Urinary bladder (tissue), 4 donors: ENCODE results near the gene ODR4. TPM values are rescaled to one million over a fixed set of nuclear protein-coding genes. Genes with fewer than 3 reads are reported as not detected.
"Not testable (repeated sequence)": the region's sequence is repeated elsewhere in the genome, so short reads cannot be mapped to it uniquely, and the experiment has no call there.

Experiments
- DNase-seq: peaks from one replicate; pipeline ENCODE4 v3.0.0-alpha.2; 2015; ENCODE audit errors: extremely low spot score
- H3K27ac ChIP-seq: one replicate; pipeline ENCODE4 v1.5.1; 2013; ENCODE audit warnings: low read depth, mild to moderate bottlenecking, moderate library complexity
- H3K36me3 ChIP-seq: one replicate; pipeline ENCODE4 v1.6.1; 2013; ENCODE audit warnings: mild to moderate bottlenecking, moderate library complexity; ENCODE audit not compliant: insufficient read depth
- H3K4me1 ChIP-seq: one replicate; pipeline ENCODE4 v1.6.1; 2013; ENCODE audit warnings: mild to moderate bottlenecking, moderate library complexity; ENCODE audit not compliant: insufficient read depth
- H3K4me3 ChIP-seq: one replicate; pipeline ENCODE4 v1.5.1; 2013; ENCODE audit warnings: low read depth, low read length
- WGBS: extraction: QIAGEN DNeasy Blood & Tissue Kit; methylation state at CpG from one replicate; pipeline ENCODE4 v1.1.7; 2013; 5-methylcytosine and 5-hydroxymethylcytosine counted together
- polyA plus RNA-seq: library from polyadenylated mRNA; stranded (reverse); fragments of 200-250 nt; gene quantifications from one replicate; pipeline ENCODE4 v1.2.3, GENCODE V29; 2013
- total RNA-seq: library from RNA; depleted of rRNA; stranded (reverse); fragments of >200 nt; gene quantifications from one replicate; pipeline ENCODE4 v1.2.3, GENCODE V29; 2014
- donor health status: healthy with polysubstance abuse.
- donor health status: healthy.

ODR4 gene
- total and polyA plus RNA-seq, 2 donors = 11.1 to 57.1 TPM

DNA sequence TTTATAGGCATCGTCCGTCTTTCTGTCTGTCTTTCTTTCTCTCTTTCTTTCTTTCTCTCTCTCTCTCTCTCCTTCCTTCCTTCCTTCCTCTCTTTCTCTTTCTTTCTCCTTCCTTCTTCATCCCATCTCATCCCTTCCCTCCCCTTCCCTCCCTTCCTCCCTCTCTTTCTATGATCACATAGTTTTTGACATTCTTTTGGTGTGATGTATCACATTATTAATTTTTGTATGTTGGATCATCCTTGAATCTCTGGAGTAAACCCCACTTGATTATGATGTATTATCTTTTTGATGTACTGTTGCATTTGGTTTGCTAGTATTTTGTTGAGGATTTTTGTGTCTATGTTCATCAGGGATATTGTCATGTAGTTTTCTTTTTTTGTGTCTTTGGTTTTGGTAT, 25.8 kb downstream of the ODR4 start:
- WGBS = 90% methylated on average over 2 of the region's 2 CpGs
- H3K36me3 ChIP-seq = not testable (repeated sequence)

DNA sequence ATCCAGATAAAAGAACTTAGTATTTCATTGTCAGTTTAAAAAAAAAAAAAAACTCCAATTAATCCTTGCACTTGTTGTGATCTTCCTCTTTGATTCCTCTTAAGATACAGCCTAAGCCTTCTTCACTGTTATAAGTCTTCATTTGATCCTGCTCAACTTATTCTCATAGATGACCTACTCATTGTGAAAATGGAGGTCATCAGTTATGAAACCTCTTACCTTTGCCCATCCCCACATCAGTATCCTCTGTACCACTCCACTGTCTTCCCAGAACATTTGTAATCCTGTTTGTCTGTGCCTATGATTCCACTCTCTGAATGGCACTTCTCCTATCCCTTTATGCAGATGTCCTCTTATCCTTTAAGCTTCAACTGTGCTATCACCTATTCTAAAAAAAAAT, 28.0 kb downstream of the ODR4 start:
- Histone ChIP-seq H3K27ac (no peak overlapping the region), H3K36me3 (peaks cover 2% of the 10 kb centered on the region), H3K4me3 (no peak overlapping the region), H3K4me1 (no peaks in the 10 kb centered on the region)
- DNase-seq = no peak

More for the DNA sequence above, 25.8 kb downstream of the ODR4 start:
- H3K27ac ChIP-seq, H3K4me3 ChIP-seq, H3K4me1 ChIP-seq, DNase-seq: not testable (repeated sequence)

DNA sequence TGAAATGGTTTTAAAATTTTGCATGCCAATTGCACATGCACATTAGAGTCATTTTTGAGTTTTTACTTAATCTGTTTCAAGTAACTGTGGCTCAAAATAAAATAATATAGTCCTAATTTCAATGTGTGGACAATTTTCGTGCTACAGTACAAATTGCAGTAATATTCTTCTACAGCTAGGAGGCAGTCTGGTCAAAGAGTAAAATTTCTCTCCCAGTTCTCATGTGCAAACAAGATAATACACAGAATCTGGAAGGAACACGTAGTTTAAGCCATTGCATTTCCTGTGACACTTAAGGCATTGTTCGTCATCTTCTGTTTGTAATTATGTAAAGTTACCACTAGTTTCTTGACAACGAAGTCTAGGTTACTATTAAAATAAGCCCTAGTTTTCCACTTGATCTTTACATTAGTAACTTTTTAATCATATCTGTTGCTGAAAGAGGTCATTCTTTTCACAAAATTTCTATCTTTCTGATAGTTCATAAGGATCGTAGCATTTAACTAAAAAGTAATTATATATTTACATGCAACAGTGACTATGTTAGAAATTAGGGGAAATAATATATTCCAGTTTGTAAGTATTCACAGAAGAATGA, 28.9 kb downstream of the ODR4 start:
- no peaks in the 10 kb centered on the region for H3K4me1 ChIP-seq
- no peak overlapping the region for H3K4me3 ChIP-seq
- no peak overlapping the region for H3K27ac ChIP-seq
- H3K36me3 ChIP-seq = peaks cover 2% of the 10 kb centered on the region
- DNase-seq = peak; percentile 26
- WGBS = 43% methylated on average over 5 of the region's 5 CpGs

DNA sequence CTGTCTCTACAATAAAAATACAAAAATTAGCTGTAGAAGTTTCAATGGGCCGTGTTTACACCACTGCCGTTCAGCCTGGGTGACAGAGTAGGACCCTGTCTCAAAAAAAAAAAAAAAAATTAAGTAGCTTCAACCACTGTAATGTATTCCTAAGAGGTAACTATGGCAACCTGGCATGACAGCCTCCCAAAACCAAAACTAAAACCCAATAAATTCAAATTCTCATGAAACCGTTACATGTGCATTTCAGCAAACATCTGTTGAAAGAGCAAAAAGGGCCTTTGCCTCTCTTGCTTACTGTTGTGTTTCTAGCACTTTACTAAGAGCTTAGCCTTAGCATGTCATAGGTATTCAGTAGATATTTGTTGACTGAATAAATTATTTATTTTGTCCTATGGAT, 33.5 kb downstream of the ODR4 start:
- Histone ChIP-seq H3K4me1 (no peaks in the 10 kb centered on the region), H3K4me3 (no peak overlapping the region), H3K36me3 (no peaks in the 10 kb centered on the region), H3K27ac (no peak overlapping the region)
- 77% methylated on average over 3 of the region's 3 CpGs for WGBS
- DNase-seq = no peak

DNA sequence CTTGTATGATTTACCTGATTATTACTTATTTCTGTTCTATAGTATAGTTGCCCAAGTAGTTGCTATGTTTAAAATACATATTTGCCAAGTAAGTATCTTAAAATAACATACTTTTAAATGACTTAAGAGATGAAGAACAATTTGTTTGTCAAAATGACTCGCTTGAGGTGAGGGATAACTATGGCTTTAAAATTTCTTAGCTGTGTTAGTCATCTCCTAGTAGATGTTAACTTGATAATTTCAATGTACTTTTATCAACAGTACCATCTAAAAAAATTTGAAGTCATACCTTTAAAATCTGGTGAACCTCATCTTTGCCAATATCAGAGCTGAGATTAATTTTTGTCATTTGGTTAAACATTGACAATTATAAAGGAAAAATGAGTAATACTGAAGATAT, 37.7 kb downstream of the ODR4 start:
- DNase-seq = no peak
- Histone ChIP-seq H3K4me3 (no peak overlapping the region), H3K36me3 (no peaks in the 10 kb centered on the region), H3K4me1 (no peaks in the 10 kb centered on the region), H3K27ac (no peak overlapping the region)
- WGBS = 84% methylated on average over 1 of the region's 1 CpG

DNA sequence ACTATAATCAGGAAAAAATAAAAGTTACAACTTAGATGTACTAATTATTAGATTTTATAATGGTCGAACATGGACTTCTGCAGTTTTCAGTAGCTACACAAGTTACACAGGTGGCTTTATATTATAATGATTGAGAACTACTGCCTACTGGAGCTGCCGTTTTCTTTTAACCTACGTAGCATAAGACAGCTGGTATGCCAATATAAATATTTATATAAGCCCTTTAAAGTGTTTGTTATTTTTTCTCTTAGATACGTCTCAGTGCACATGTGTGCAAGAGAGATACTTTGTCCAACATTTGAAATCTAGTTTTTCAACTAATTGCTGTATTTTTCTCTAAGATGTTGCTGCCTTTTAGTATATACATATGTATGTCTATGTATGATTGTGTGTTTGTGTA, 42.9 kb downstream of the ODR4 start:
- Histone ChIP-seq H3K4me3 (no peak overlapping the region), H3K27ac (no peak overlapping the region), H3K36me3 (no peaks in the 10 kb centered on the region), H3K4me1 (no peaks in the 10 kb centered on the region)
- WGBS = 52% methylated on average over 4 of the region's 4 CpGs
- no peak for DNase-seq

DNA sequence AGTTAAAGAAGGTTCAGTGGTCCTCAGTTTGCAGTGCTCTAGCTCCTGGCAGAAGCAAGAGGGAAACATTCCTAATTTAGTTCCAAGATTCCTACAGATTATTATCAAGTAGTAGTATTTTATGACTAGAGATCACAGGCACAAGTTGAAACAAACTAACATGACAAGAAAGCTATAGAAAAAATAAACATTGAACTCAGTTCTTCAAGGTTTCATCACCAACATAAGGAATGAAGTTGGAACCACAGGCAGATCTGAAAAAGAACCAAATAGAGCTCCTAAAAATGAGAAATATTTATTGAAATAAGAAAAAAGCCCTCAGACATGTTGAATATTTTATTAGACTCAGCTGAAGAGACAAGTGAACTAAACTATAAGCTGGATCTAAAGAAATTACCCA, 44.7 kb downstream of the ODR4 start:
- no peak overlapping the region for H3K4me3 ChIP-seq
- DNase-seq = no peak
- H3K27ac ChIP-seq = no peak overlapping the region
- H3K4me1 ChIP-seq = no peaks in the 10 kb centered on the region
- H3K36me3 ChIP-seq = no peaks in the 10 kb centered on the region

DNA sequence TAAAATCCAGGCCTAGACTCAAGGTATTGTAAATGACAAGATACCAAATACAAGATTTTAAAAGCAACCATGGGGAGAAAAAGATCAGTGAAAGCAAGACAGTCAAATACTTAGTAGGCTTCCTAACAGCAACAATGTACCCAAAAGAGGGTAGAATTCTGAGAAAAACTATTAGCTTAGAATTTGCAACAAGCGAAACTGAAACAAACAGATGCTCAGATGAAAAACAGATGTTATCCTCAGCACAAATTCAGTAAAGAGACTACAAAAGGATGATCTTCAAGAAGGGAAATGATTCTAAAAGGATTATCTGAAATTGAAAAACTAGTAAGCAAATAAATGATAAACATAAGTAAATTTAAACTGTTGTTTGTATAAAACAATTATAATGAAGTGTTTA, 45.3 kb downstream of the ODR4 start:
- no peak for DNase-seq
- H3K27ac ChIP-seq = no peak overlapping the region
- H3K36me3 ChIP-seq = no peaks in the 10 kb centered on the region
- H3K4me1 ChIP-seq = no peaks in the 10 kb centered on the region
- H3K4me3 ChIP-seq = no peak overlapping the region
- WGBS = 62% methylated on average over 1 of the region's 1 CpG

DNA sequence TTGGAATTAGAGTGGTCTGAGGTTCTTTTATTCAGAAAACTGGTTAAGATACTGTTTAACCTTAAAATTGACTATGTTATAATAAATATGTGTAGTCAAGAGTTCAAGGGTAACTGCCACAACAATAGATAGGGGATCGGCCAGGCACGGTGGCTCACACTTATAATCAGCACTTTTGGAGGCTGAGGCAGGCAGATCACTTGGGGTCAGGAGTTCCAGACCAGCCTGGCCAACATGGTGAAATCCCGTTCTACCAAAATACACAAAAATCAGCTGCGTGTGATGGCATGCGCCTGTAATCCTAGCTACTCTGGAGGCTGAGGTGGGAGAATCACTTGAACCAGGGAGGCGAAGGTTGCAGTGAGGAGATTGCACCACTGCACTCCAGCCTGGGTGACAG, 45.8 kb downstream of the ODR4 start:
- Histone ChIP-seq H3K27ac (peak overlapping the region; percentile 32), H3K4me3 (no peak overlapping the region), H3K4me1 (no peaks in the 10 kb centered on the region), H3K36me3 (no peaks in the 10 kb centered on the region)
- WGBS = 85% methylated on average over 6 of the region's 6 CpGs
- no peak for DNase-seq

DNA sequence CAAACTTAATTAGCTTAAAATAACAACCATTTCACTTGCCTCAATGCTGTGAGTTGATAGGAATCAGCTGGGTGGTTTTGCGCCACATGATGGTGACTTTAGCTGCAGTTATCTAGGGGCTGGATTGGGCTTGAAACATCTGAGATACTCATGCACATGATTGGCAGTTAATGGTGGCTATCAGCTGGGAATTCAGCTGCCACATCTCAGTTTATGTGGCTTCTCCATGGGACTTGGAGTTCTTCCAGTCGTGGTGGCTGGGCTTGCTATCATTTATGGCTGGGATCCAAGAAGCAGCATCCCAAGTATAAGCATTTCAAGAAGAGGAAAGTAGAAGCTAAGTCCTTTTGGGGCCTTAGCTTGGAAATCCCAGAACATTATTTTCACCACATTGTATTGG, 48.9 kb downstream of the ODR4 start:
- Histone ChIP-seq H3K4me3 (no peak overlapping the region), H3K4me1 (no peaks in the 10 kb centered on the region), H3K36me3 (peaks cover 2% of the 10 kb centered on the region), H3K27ac (no peak overlapping the region)
- no peak for DNase-seq
- WGBS = 45% methylated on average over 2 of the region's 2 CpGs

DNA sequence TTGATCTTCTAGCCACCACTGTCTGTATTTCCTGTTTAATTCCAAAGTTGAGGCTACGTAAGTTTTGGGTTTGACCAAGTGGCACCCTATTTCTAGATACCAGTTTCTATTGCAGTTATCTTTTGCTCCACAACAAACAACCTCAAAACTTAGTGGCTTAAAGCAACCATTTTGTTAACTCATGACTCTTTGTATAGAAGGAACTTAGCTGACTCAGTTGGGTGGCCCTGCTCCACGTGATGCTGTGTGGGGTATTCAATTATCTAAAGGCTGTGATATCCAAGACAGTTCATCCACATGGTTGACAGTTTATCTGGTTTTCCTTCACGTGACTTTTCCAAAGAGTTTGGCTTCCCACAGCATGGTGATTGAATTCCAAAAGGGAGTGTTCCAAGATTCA, 50.5 kb downstream of the ODR4 start:
- WGBS = 84% methylated on average over 3 of the region's 3 CpGs
- Histone ChIP-seq H3K36me3 (peaks cover 2% of the 10 kb centered on the region), H3K4me3 (no peak overlapping the region), H3K4me1 (no peaks in the 10 kb centered on the region), H3K27ac (no peak overlapping the region)
- DNase-seq = no peak

DNA sequence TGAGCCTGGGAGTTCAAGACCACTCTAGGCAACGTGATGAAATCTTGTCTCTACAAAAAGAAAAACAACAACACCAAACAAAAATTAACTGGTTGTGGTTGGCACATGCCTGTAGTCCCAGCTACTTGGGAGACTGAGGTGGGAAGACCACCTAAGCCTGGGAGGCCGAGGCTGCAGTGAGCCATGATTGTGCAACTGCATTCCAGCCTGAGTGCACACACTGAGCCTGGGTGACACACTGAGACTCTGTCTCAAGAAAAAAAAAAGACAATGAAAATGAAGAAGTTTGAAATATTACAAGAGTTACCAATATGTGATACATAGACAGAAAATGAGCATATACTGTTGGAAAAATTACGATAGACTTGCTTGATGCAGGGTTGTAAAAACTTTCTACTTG, 53.4 kb downstream of the ODR4 start:
- Histone ChIP-seq H3K4me3 (no peak overlapping the region), H3K27ac (no peak overlapping the region), H3K4me1 (no peaks in the 10 kb centered on the region), H3K36me3 (peaks cover 2% of the 10 kb centered on the region)
- no peak for DNase-seq
- 89% methylated on average over 3 of the region's 3 CpGs for WGBS

DNA sequence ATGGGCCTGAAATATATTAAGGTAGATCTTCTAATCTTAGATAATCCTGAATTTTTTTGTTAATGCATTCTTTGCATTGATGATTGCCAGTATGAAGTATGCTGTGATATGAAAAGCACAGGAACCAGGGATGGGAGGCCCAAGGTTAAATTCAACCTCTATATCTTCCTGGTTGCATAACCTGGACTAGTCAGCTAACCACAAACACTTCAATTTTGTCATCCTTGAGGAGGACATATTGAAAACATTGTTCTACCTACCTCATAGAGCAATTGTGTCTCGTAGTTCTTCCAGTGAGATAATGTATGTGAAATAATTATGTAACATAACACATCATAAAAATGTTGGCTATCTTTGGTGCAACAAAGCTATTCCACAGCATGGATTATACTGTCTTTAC, 59.7 kb downstream of the ODR4 start:
- DNase-seq = no peak
- Histone ChIP-seq H3K4me1 (no peaks in the 10 kb centered on the region), H3K36me3 (no peaks in the 10 kb centered on the region), H3K4me3 (no peak overlapping the region), H3K27ac (no peak overlapping the region)
- 81% methylated on average over 1 of the region's 1 CpG for WGBS

DNA sequence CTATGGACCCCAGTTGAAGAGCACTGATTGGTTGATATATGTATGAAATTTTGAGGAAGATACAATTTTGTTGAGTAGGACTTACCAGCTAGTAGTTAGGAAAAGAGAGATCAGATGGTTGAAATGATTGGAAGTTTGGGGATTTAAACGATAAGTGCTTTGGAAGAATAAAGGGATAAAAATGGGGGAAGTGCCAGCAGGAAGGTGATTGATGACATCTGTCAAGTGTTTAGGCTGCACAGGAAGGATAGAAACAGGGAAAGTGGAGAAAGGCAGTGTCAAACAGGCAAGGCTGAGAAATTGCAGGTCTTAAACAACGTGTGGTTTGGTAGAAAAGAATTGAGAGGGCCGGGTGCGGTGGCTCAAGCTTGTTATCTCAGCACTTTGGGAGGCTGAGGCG, 62.9 kb downstream of the ODR4 start:
- DNase-seq = no peak
- H3K4me3 ChIP-seq = no peak overlapping the region
- H3K36me3 ChIP-seq = no peaks in the 10 kb centered on the region
- no peaks in the 10 kb centered on the region for H3K4me1 ChIP-seq
- no peak overlapping the region for H3K27ac ChIP-seq
- 78% methylated on average over 5 of the region's 5 CpGs for WGBS

DNA sequence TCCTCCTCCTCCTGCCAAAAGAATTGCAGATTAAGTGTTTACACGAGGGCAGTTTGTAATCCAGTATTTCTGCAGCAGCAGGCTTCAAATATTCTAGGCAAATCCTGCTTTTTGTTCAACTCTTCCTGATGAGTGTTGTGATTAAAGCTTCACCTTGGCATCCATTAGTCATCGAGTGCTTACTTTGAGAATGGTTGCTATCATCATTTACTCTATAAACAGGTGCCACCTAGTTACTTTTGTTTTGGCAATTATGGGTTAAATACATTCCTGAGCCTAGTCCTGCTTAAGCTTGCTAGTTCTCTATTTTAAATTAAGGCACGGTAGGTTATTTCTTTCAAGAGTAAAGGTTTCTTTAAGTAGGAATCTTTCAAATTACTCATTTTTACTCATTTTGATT, 64.9 kb downstream of the ODR4 start:
- Histone ChIP-seq H3K4me1 (no peaks in the 10 kb centered on the region), H3K4me3 (no peak overlapping the region), H3K27ac (no peak overlapping the region), H3K36me3 (no peaks in the 10 kb centered on the region)
- no peak for DNase-seq
- WGBS = 19% methylated on average over 3 of the region's 3 CpGs
